Neural cell (in vitro differentiated cells): Measurements from ENCODE around the gene LRRC55. TPM values are rescaled to one million over a fixed set of nuclear protein-coding genes. Genes with fewer than 3 reads are reported as not detected.

Source experiments
- H2AFZ ChIP-seq: fragments of 200-600, 300-800 bp; sonication (generic), shearing (Covaris generic); 2 replicates; pipeline ENCODE4 v1.6.0; 2014; ENCODE audit warnings: low read depth, mild to moderate bottlenecking, antibody characterized with exemption, low read length, moderate library complexity
- H3F3A ChIP-seq: fragments of 200-600 bp; shearing (Covaris generic); 2 replicates; pipeline ENCODE4 v1.6.1; 2016; ENCODE audit warnings: mild to moderate bottlenecking, moderate library complexity, mixed read lengths, antibody characterized with exemption, low read length; ENCODE audit not compliant: insufficient read depth, poor library complexity, severe bottlenecking
- H3K27ac ChIP-seq: fragments of 200-600, 300-800 bp; sonication (generic), shearing (Covaris generic); 2 replicates; pipeline ENCODE4 v1.5.1; 2014; ENCODE audit warnings: mild to moderate bottlenecking, low read length, moderate library complexity
- H3K27me3 ChIP-seq: fragments of 300-800, 200-600 bp; sonication (generic), shearing (Covaris generic); 2 replicates; pipeline ENCODE4 v1.6.0; 2014; ENCODE audit warnings: mild to moderate bottlenecking, low read depth, low read length, moderate library complexity; ENCODE audit not compliant: insufficient read depth
- H3K36me3 ChIP-seq: fragments of 300-800, 200-600 bp; sonication (generic), shearing (Covaris generic); 2 replicates; pipeline ENCODE4 v1.5.1; 2014; ENCODE audit warnings: mild to moderate bottlenecking, antibody characterized with exemption, low read length, moderate library complexity; ENCODE audit not compliant: insufficient read depth
- H3K4me2 ChIP-seq: fragments of 300-800, 200-600 bp; sonication (generic), shearing (Covaris generic); 2 replicates; pipeline ENCODE4 v1.6.0; 2014; ENCODE audit warnings: mild to moderate bottlenecking, low read length
- H3K4me3 ChIP-seq: fragments of 300-800, 200-600 bp; sonication (generic), shearing (Covaris generic); 2 replicates; pipeline ENCODE4 v1.5.1; 2014; ENCODE audit warnings: mild to moderate bottlenecking, low read length, moderate library complexity
- H3K79me2 ChIP-seq: fragments of 200-600 bp; shearing (Covaris generic); replicated peaks from 2 replicates; pipeline ENCODE4 v1.6.0; 2014; ENCODE audit warnings: mild to moderate bottlenecking, low read length, moderate library complexity; ENCODE audit not compliant: insufficient read depth
- H3K9ac ChIP-seq: fragments of 300-800, 200-600 bp; sonication (generic), shearing (Covaris generic); 2 replicates; pipeline ENCODE4 v1.6.1; 2016; ENCODE audit warnings: mild to moderate bottlenecking, low read length, mixed read lengths
- H3K9me2 ChIP-seq: fragments of 200-600 bp; shearing (Covaris generic); 2 replicates; pipeline ENCODE4 v1.6.1; 2016; ENCODE audit warnings: mild to moderate bottlenecking, low read length, mixed read lengths; ENCODE audit not compliant: insufficient read depth
- H3K9me3 ChIP-seq: fragments of 200-600, 300-800 bp; sonication (generic), shearing (Covaris generic); 2 replicates; pipeline ENCODE4 v1.6.1; 2016; ENCODE audit warnings: mild to moderate bottlenecking, mixed run types, low read length, moderate library complexity, mixed read lengths
- H4K20me1 ChIP-seq: fragments of 200-600 bp; shearing (Covaris generic); 2 replicates; pipeline ENCODE4 v1.6.1; 2016; ENCODE audit warnings: mild to moderate bottlenecking, mixed run types; ENCODE audit not compliant: insufficient read depth
- EP300 ChIP-seq: fragments of 450-650 bp; conservative IDR thresholded peaks from 2 replicates; pipeline ENCODE4 v1.6.1; 2014; ENCODE audit warnings: antibody characterized with exemption, mild to moderate bottlenecking, moderate library complexity; ENCODE audit not compliant: poor library complexity, severe bottlenecking
- EZH2 ChIP-seq: fragments of 200-600, 300-800 bp; shearing (Covaris generic), sonication (generic); IDR thresholded peaks from 2 replicates; pipeline ENCODE4 v1.6.1; 2014; ENCODE audit warnings: antibody characterized with exemption, low read length, borderline replicate concordance, mild to moderate bottlenecking; ENCODE audit not compliant: insufficient read depth, poor library complexity, severe bottlenecking
- MXI1 ChIP-seq: fragments of 450-650 bp; conservative IDR thresholded peaks from 2 replicates; pipeline ENCODE4 v1.6.1; 2014; ENCODE audit warnings: antibody characterized with exemption, mild to moderate bottlenecking; ENCODE audit not compliant: poor library complexity, severe bottlenecking
- POLR2AphosphoS5 ChIP-seq: IDR thresholded peaks from 2 replicates; pipeline ENCODE4 v1.6.1; 2012
- RAD21 ChIP-seq: fragments of 450-650 bp; conservative IDR thresholded peaks from 2 replicates; pipeline ENCODE4 v1.6.1; 2014; ENCODE audit warnings: antibody characterized with exemption, mild to moderate bottlenecking, moderate library complexity
- REST ChIP-seq: IDR thresholded peaks from 2 replicates; pipeline ENCODE4 v1.6.1; 2012; ENCODE audit warnings: borderline replicate concordance
- SMC3 ChIP-seq: fragments of 450-650 bp; conservative IDR thresholded peaks from 2 replicates; pipeline ENCODE4 v1.6.1; 2014; ENCODE audit warnings: antibody characterized with exemption, mild to moderate bottlenecking, moderate library complexity; ENCODE audit not compliant: poor library complexity
- TAF1 ChIP-seq: IDR thresholded peaks from 2 replicates; pipeline ENCODE4 v1.6.1; 2012; ENCODE audit warnings: low read depth
- polyA plus RNA-seq: library from polyadenylated mRNA; depleted of rRNA; stranded (reverse); fragments of >200 nt; gene quantifications from 2 replicates; pipeline ENCODE4 v1.2.3, GENCODE V29; 2014
- TF ChIP-seq, protein P1 (sequence below): fragments of 450-650 bp; IDR thresholded peaks from 2 replicates; pipeline ENCODE4 v1.5.1; 2014; ENCODE audit warnings: antibody characterized with exemption, mild to moderate bottlenecking, moderate library complexity; ENCODE audit not compliant: poor library complexity, severe bottlenecking

The LRRC55 gene
- polyA plus RNA-seq, 1 donor from 2014 or later, result 2.8 TPM

GRCh38 chr11:57172031-57172430 lies 9.7 kb upstream of the LRRC55 start:
- no peaks in the 10 kb centered on the region for H3K9me3 ChIP-seq
- H3K4me2 ChIP-seq, result no peak overlapping the region
- no peaks in the 10 kb centered on the region for H3K36me3 ChIP-seq
- no peak overlapping the region for H3K4me3 ChIP-seq
- H3K9ac ChIP-seq, result no peak overlapping the region
- H4K20me1 ChIP-seq, result no peaks in the 10 kb centered on the region
- H3K27ac ChIP-seq, result no peak overlapping the region
- H3K9me2 ChIP-seq, result no peaks in the 10 kb centered on the region
- H3K79me2 ChIP-seq, result no peaks in the 10 kb centered on the region
- no peaks in the 10 kb centered on the region for H3F3A ChIP-seq
- no peaks in the 10 kb centered on the region for H3K27me3 ChIP-seq
- TF ChIP-seq EZH2 (no peak), EP300 (no peak), POLR2AphosphoS5 (no peak), TAF1 (no peak), MXI1 (no peak), RAD21 (no peak), SMC3 (no peak)
- TF ChIP-seq, protein P1, sequence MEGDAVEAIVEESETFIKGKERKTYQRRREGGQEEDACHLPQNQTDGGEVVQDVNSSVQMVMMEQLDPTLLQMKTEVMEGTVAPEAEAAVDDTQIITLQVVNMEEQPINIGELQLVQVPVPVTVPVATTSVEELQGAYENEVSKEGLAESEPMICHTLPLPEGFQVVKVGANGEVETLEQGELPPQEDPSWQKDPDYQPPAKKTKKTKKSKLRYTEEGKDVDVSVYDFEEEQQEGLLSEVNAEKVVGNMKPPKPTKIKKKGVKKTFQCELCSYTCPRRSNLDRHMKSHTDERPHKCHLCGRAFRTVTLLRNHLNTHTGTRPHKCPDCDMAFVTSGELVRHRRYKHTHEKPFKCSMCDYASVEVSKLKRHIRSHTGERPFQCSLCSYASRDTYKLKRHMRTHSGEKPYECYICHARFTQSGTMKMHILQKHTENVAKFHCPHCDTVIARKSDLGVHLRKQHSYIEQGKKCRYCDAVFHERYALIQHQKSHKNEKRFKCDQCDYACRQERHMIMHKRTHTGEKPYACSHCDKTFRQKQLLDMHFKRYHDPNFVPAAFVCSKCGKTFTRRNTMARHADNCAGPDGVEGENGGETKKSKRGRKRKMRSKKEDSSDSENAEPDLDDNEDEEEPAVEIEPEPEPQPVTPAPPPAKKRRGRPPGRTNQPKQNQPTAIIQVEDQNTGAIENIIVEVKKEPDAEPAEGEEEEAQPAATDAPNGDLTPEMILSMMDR, result no peak
- no peak overlapping the region for H2AFZ ChIP-seq

- no peaks in the 10 kb centered on the region for H3K9me3 ChIP-seq
- no peak overlapping the region for H3K4me3 ChIP-seq
- H3K79me2 ChIP-seq, result no peaks in the 10 kb centered on the region
- H4K20me1 ChIP-seq, result no peaks in the 10 kb centered on the region
- H2AFZ ChIP-seq, result no peak overlapping the region
- no peak overlapping the region for H3K27ac ChIP-seq
- no peak for TF ChIP-seq TAF1
- TF ChIP-seq MXI1, result no peak
- no peak for TF ChIP-seq POLR2AphosphoS5
- no peak for TF ChIP-seq SMC3
- no peak for TF ChIP-seq EZH2
- no peak for TF ChIP-seq REST
- no peak for TF ChIP-seq EP300
- TF ChIP-seq, protein P1, result no peak
- TF ChIP-seq RAD21, result no peak
- H3K27me3 ChIP-seq, result no peaks in the 10 kb centered on the region
- H3K9me2 ChIP-seq, result no peaks in the 10 kb centered on the region
- no peak overlapping the region for H3K9ac ChIP-seq
- no peaks in the 10 kb centered on the region for H3F3A ChIP-seq
- no peaks in the 10 kb centered on the region for H3K36me3 ChIP-seq
- H3K4me2 ChIP-seq, result no peak overlapping the region
These were observed 7.1 kb upstream of the LRRC55 start for GRCh38 chr11:57174656-57175055.
